GM12878 (cell line): Measurements from ENCODE around the gene BAAT. TPM values are rescaled to one million over a fixed set of nuclear protein-coding genes. Genes with fewer than 3 reads are reported as not detected.
A peak's percentile ranks its signal among the peaks of the same experiment; 100 is the strongest.

Source experiments
- ATAC-seq: fragments of 200-7000 bp; cut with Tn5 transposase; 3 replicates; pipeline ENCODE4 v1.9.1; 2020; ENCODE audit warnings: mild to moderate bottlenecking, moderate library complexity
- BruUV-seq: library from RNA; stranded (reverse); fragments of 400-500 nt; replicated peaks from 2 replicates; lab custom pipeline; 2021; lab: Mats Ljungman, UMichigan
- CTCF ChIA-PET: fragments of 300-600 bp; sonication (Branson Sonifier 250); formaldehyde crosslinking; extraction: SDS; loops from one replicate; lab custom pipeline; 2021; ENCODE audit warnings: inconsistent platforms; lab: Yijun Ruan, JAX
- POLR2A ChIA-PET: fragments of 350-600 bp; formaldehyde crosslinking; extraction: SDS; loops from one replicate; lab custom pipeline; 2021; ENCODE audit warnings: inconsistent platforms; lab: Charles Lee
- RAD21 ChIA-PET: fragments of 300-600 bp; sonication (Branson Sonifier 250); formaldehyde crosslinking; loops from one replicate; lab custom pipeline; 2023; ENCODE audit warnings: antibody characterized with exemption; ENCODE audit not compliant: unreplicated experiment; lab: Charles Lee
- SMC1A ChIA-PET: fragments of 300-600 bp; sonication (Branson Sonifier 250); formaldehyde crosslinking; loops from one replicate; lab custom pipeline; 2023; ENCODE audit not compliant: unreplicated experiment, uncharacterized antibody; lab: Charles Lee
- DNase-seq: peaks from one replicate; pipeline ENCODE4 v3.0.0-alpha.2; 2011; ENCODE audit warnings: low read depth, low spot score
- FAIRE-seq: peaks from 3 replicates; lab custom pipeline; 2011; peaks lifted over from hg19 to GRCh38; lab: Jason Lieb, UNC
- H2AFZ ChIP-seq: 2 replicates; pipeline ENCODE4 v1.6.0; 2011; ENCODE audit warnings: low read depth, low read length, control low read depth; ENCODE audit not compliant: control insufficient read depth
- H3K27ac ChIP-seq: 2 replicates; pipeline ENCODE4 v1.5.1; 2011; ENCODE audit warnings: control low read depth; ENCODE audit not compliant: control insufficient read depth, insufficient read depth
- H3K27me3 ChIP-seq, 2 experiments: replicated peaks in 1 of 2; 2 replicates each; pipeline versions ENCODE4 v1.6.0 to v1.6.1; 2011; ENCODE audit warnings: low read length in 1 of 2; ENCODE audit not compliant: control insufficient read depth in 2 of 2, insufficient read depth in 2 of 2
- H3K36me3 ChIP-seq, 2 experiments: 2 replicates each; pipeline ENCODE4 v1.5.1; 2011; ENCODE audit warnings: low read length in 1 of 2; ENCODE audit not compliant: control insufficient read depth in 2 of 2, insufficient read depth in 2 of 2
- H3K4me1 ChIP-seq: 2 replicates; pipeline ENCODE4 v1.6.1; 2011; ENCODE audit warnings: mild to moderate bottlenecking, low read length, moderate library complexity, mixed read lengths; ENCODE audit not compliant: control insufficient read depth, insufficient read depth
- H3K4me2 ChIP-seq: 2 replicates; pipeline ENCODE4 v1.6.0; 2011; ENCODE audit warnings: control low read depth; ENCODE audit not compliant: control insufficient read depth, insufficient read depth
- H3K4me3 ChIP-seq: fragments of 200-600 bp; sonication (generic); 2 replicates; pipeline ENCODE4 v1.5.1; 2016
- H3K79me2 ChIP-seq: 2 replicates; pipeline ENCODE4 v1.6.0; 2011; ENCODE audit warnings: low read length; ENCODE audit not compliant: control insufficient read depth, insufficient read depth
- H3K9ac ChIP-seq: 2 replicates; pipeline ENCODE4 v1.8.0; 2011; ENCODE audit warnings: low read length, control low read depth, mixed read lengths; ENCODE audit not compliant: control insufficient read depth, insufficient read depth
- H3K9me3 ChIP-seq: replicated peaks from 3 replicates; pipeline ENCODE4 v1.5.1; 2011; ENCODE audit warnings: mild to moderate bottlenecking, low read length; ENCODE audit not compliant: control insufficient read depth, insufficient read depth
- H4K20me1 ChIP-seq: 2 replicates; pipeline ENCODE4 v1.6.0; 2011; ENCODE audit not compliant: control insufficient read depth, insufficient read depth
- BMI1 ChIP-seq: fragments of 450-650 bp; IDR thresholded peaks from 2 replicates; pipeline ENCODE4 v1.6.1; 2016; ENCODE audit warnings: mild to moderate bottlenecking, moderate library complexity, borderline replicate concordance
- CUX1 ChIP-seq: IDR thresholded peaks from 2 replicates; pipeline ENCODE4 v1.6.1; 2012; ENCODE audit warnings: improper control_type of control experiment, low read depth, low read length; ENCODE audit not compliant: insufficient replicate concordance
- IKZF2 ChIP-seq, 2 experiments: fragments of 450-650 bp; IDR thresholded peaks; 2 replicates each; pipeline ENCODE4 v1.6.1; 2017; ENCODE audit warnings: mild to moderate bottlenecking in 2 of 2, moderate library complexity in 2 of 2
- NKRF ChIP-seq: fragments of 450-650 bp; conservative IDR thresholded peaks from 2 replicates; pipeline ENCODE4 v1.6.1; 2017; ENCODE audit warnings: mild to moderate bottlenecking, moderate library complexity
- NRF1 ChIP-seq: conservative IDR thresholded peaks from 2 replicates; pipeline ENCODE4 v1.6.1; 2011; ENCODE audit warnings: mild to moderate bottlenecking, low read depth, low read length, improper control_type of control experiment
- PAX5 ChIP-seq: IDR thresholded peaks from 2 replicates; pipeline ENCODE4 v1.6.1; 2011; ENCODE audit warnings: low read depth, low read length, borderline replicate concordance
- POLR2AphosphoS2 ChIP-seq: IDR thresholded peaks from 2 replicates; pipeline ENCODE4 v1.6.1; 2011; ENCODE audit warnings: low read depth, mild to moderate bottlenecking, low read length, improper control_type of control experiment, moderate library complexity
- POLR2AphosphoS5 ChIP-seq: IDR thresholded peaks from 2 replicates; pipeline ENCODE4 v1.6.1; 2011; ENCODE audit warnings: mild to moderate bottlenecking, low read length, inconsistent platforms
- RCOR1 ChIP-seq: conservative IDR thresholded peaks from 2 replicates; pipeline ENCODE4 v1.6.1; 2012; ENCODE audit warnings: low read depth, low read length, improper control_type of control experiment
- RFX5 ChIP-seq: IDR thresholded peaks from 2 replicates; pipeline ENCODE4 v1.6.1; 2011; ENCODE audit warnings: low read depth, low read length, improper control_type of control experiment
- SMAD5 ChIP-seq: IDR thresholded peaks from 2 replicates; pipeline ENCODE4 v1.6.1; 2016; ENCODE audit warnings: antibody characterized with exemption, low read depth
- TARDBP ChIP-seq: IDR thresholded peaks from 2 replicates; pipeline ENCODE4 v1.6.1; 2016; ENCODE audit warnings: borderline replicate concordance
- WRNIP1 ChIP-seq: IDR thresholded peaks from 2 replicates; pipeline ENCODE4 v1.6.1; 2011; ENCODE audit warnings: low read depth, low read length, improper control_type of control experiment, borderline replicate concordance
- ZBED1 ChIP-seq: IDR thresholded peaks from 2 replicates; pipeline ENCODE4 v1.6.1; 2016; ENCODE audit warnings: borderline replicate concordance
- ZNF274 ChIP-seq: IDR thresholded peaks from one replicate; pipeline ENCODE4 v1.8.0; 2011; ENCODE audit not compliant: insufficient read length, insufficient read depth
- WGBS: methylation state at CpG from one replicate; pipeline ENCODE4 v1.1.6; 2016; ENCODE audit warnings: low lambda C conversion rate; ENCODE audit not compliant: insufficient replicate concordance, insufficient coverage; ENCODE audit errors: missing lambda C conversion rate; 5-methylcytosine and 5-hydroxymethylcytosine counted together
- in situ Hi-C: fragments of 300-500 bp; cut with MboI; formaldehyde crosslinking; loops from 9 replicates; pipeline ENCODE4 v1.14.3; 2018; ENCODE audit warnings: mixed read lengths
- intact Hi-C: fragments of 100-400 bp; cut with micrococcal nuclease; formaldehyde crosslinking; loops from one replicate; pipeline ENCODE4 v1.14.2; 2022; ENCODE audit not compliant: unreplicated experiment
- polyA plus RNA-seq, 11 experiments: library from polyadenylated mRNA; depleted of rRNA in 4 of 11; unstranded in 6 of 11; stranded (reverse) in 5 of 11; fragments of >200 nt; fragmentation: Nextera tagmentation in 4 of 11; fragmentation: Illumina TruSeq in 1 of 11; extraction: Ambion mirVana in 4 of 11; extraction: Trizol in 1 of 11; gene quantifications; 1 replicate in 1 of 11; 2 replicates in 10 of 11; pipeline versions ENCODE4 v1.2.1 to v1.2.3, GENCODE V29; 2011 to 2016; ENCODE audit warnings: inconsistent platforms in 2 of 11, missing spikeins in 2 of 11, low read depth in 1 of 11
- total RNA-seq, 4 experiments: library from RNA; depleted of rRNA in 3 of 4; stranded (reverse); fragments of >200 nt in 3 of 4; fragmentation: Illumina TruSeq in 1 of 4; extraction: Trizol in 1 of 4; gene quantifications; 2 replicates each; pipeline versions ENCODE4 v1.2.1 to v1.2.3, GENCODE V29; 2013 to 2021

BAAT gene
- total and polyA plus RNA-seq, 10 of the 15 experiments (the other 5 are each of a cell fraction or from before 2014, with no cell fraction given): 0.02 to 0.26 (median 0.06) TPM; not detected in 2

GRCh38 chr9:101398068-101398929 is 13.5 kb upstream of the BAAT start, which contains the start of the genes MRPL50 and ZNF189:
TSS of gene MRPL50 (minus strand) at chr9:101398618. CDS start at chr9:101398592, 26 bp downstream.
TSS of gene ZNF189 (plus strand) at chr9:101398851. CDS start at chr9:101399157, 306 bp downstream.
- Histone ChIP-seq H3K9ac (peak within 1 kb of the TSS; percentile 87), H3K27ac (peak within 1 kb of the TSS; percentile 84), H3K36me3 (peaks cover 0 to 20% of the 10 kb centered on the region in 2 experiments; a peak in 2 of 4 replicates), H3K27me3 (no peaks in the 10 kb centered on the region), H3K79me2 (peaks cover 68% of the 10 kb centered on the region), H3K9me3 (peaks cover 11% of the 10 kb centered on the region), H3K4me2 (peak within 1 kb of the TSS; percentile 94), H2AFZ (peak within 1 kb of the TSS; percentile 97), H3K4me1 (0 out of 2 replicates have a peak, but pooled peaks cover 3% of the 10 kb centered on the region), H3K4me3 (peak within 1 kb of the TSS; percentile 90), H4K20me1 (no peaks in the 10 kb centered on the region)
- ChIA-PET RAD21 (interaction anchor here (0.9 to 3.0 kb wide), 8 partner anchors 10 to 135 kb away, joined by 3 to 14 read pairs (median 6); partner anchors contain the start of gene RNF20), POLR2A (interaction anchor here (0.8 to 2.4 kb wide), 7 partner anchors 21 to 135 kb away, joined by 3 to 16 read pairs (median 5); partner anchors contain the start of gene RNF20), CTCF (interaction anchor here (1.0 to 3.6 kb wide), 5 partner anchors 10 to 135 kb away, joined by 3 to 23 read pairs (median 4); no protein-coding TSS in a partner anchor), SMC1A (interaction anchor here (0.7 to 2.2 kb wide), 8 partner anchors 9 to 135 kb away, joined by 3 to 12 read pairs (median 4); no protein-coding TSS in a partner anchor)
- WGBS: 1% methylated on average over 36 of the region's 44 CpGs
- intact Hi-C loops: loop anchor here (2.0 to 5.0 kb wide), 2 partner anchors 49 to 135 kb away; partner anchors contain the start of gene RNF20
- BruUV-seq: TSS peak; percentile 79
- ATAC-seq (peak; percentile 97), DNase-seq (peak; percentile 93), FAIRE-seq (peak; percentile 91)
- in situ Hi-C loops: loop anchor here (5.0 kb wide), 1 partner anchor 134 kb away; the partner anchor contains the start of gene RNF20
- TF ChIP-seq POLR2AphosphoS2 (0 out of 2 replicates have a peak, but pooled peaks have one; percentile 65), TARDBP (peak; percentile 91), NRF1 (no peak), PAX5 (peak; percentile 9; the same call in 1 of the 2 replicates), CUX1 (no peak), BMI1 (no peak), ZBED1 (no peak), POLR2AphosphoS5 (peak; percentile 97), ZNF274 (no peak), SMAD5 (peak; percentile 83; the same call in 1 of the 2 replicates), IKZF2 (IDR thresholded peaks at IDR 0.05) (no peak), RFX5 (peak; percentile 84), WRNIP1 (no peak), RCOR1 (no peak), NKRF (peak; percentile 48; the same call in 1 of the 2 replicates)
